MM.1S (cell line): ENCODE data around the gene SPATA12.

ENCODE experiments used
- DNase-seq: peaks from one replicate; pipeline ENCODE4 v3.0.0-alpha.2; 2015
- H2AFZ ChIP-seq: fragments of 300-600 bp; sonication (generic); 2 replicates; pipeline ENCODE4 v1.6.0; 2016; ENCODE audit warnings: antibody characterized with exemption, low read length
- H3F3A ChIP-seq: fragments of 300-600 bp; sonication (generic); 2 replicates; pipeline ENCODE4 v1.6.1; 2016; ENCODE audit warnings: mild to moderate bottlenecking, antibody characterized with exemption, low read length, moderate library complexity, mixed read lengths; ENCODE audit not compliant: insufficient read depth
- H3K27ac ChIP-seq: fragments of 300-600 bp; sonication (generic); 2 replicates; pipeline ENCODE4 v1.5.1; 2016; ENCODE audit warnings: mild to moderate bottlenecking, low read length
- H3K27me3 ChIP-seq: fragments of 300-600 bp; sonication (generic); replicated peaks from 2 replicates; pipeline ENCODE4 v1.6.0; 2016; ENCODE audit warnings: low read length; ENCODE audit not compliant: insufficient read depth
- H3K36me3 ChIP-seq: fragments of 300-600 bp; sonication (generic); replicated peaks from 2 replicates; pipeline ENCODE4 v1.6.1; 2016; ENCODE audit warnings: mild to moderate bottlenecking, low read length, mixed read lengths; ENCODE audit not compliant: insufficient read depth
- H3K4me1 ChIP-seq: fragments of 300-600 bp; sonication (generic); 2 replicates; pipeline ENCODE4 v1.6.1; 2016; ENCODE audit warnings: low read length, mixed read lengths
- H3K4me2 ChIP-seq: fragments of 300-600 bp; sonication (generic); 2 replicates; pipeline ENCODE4 v1.6.0; 2016; ENCODE audit warnings: low read depth, low read length
- H3K4me3 ChIP-seq: fragments of 300-600 bp; sonication (generic); 2 replicates; pipeline ENCODE4 v1.5.1; 2016; ENCODE audit warnings: low read length, mixed read lengths
- H3K79me2 ChIP-seq: fragments of 300-600 bp; sonication (generic); 2 replicates; pipeline ENCODE4 v1.6.1; 2016; ENCODE audit warnings: mixed run types, low read length, mixed read lengths
- H3K9ac ChIP-seq: fragments of 300-600 bp; sonication (generic); 2 replicates; pipeline ENCODE4 v1.6.1; 2016; ENCODE audit warnings: low read length, mixed read lengths
- H3K9me2 ChIP-seq: fragments of 300-600 bp; sonication (generic); replicated peaks from 2 replicates; pipeline ENCODE4 v1.6.1; 2016; ENCODE audit warnings: mild to moderate bottlenecking, low read length, mixed read lengths; ENCODE audit not compliant: insufficient read depth
- H3K9me3 ChIP-seq: fragments of 300-600 bp; sonication (generic); replicated peaks from 2 replicates; pipeline ENCODE4 v1.6.1; 2016; ENCODE audit warnings: mild to moderate bottlenecking, low read length, mixed read lengths; ENCODE audit not compliant: insufficient read depth
- H4K20me1 ChIP-seq: fragments of 300-600 bp; sonication (generic); 2 replicates; pipeline ENCODE4 v1.6.1; 2016; ENCODE audit warnings: mild to moderate bottlenecking, low read length, moderate library complexity, mixed read lengths; ENCODE audit not compliant: insufficient read depth
- CTCF ChIP-seq: fragments of 300-600 bp; sonication (generic); IDR thresholded peaks from 2 replicates; pipeline ENCODE4 v1.5.1; 2016; ENCODE audit warnings: antibody characterized with exemption, low read length, mixed read lengths
- EZH2 ChIP-seq: fragments of 300-600 bp; sonication (generic); optimal IDR thresholded peaks from 2 replicates; pipeline ENCODE3; 2017; ENCODE audit warnings: low read depth, mild to moderate bottlenecking, antibody characterized with exemption, low read length, mixed read lengths
- EZH2phosphoT487 ChIP-seq: fragments of 300-600 bp; sonication (generic); IDR thresholded peaks from 2 replicates; pipeline ENCODE4 v1.6.1; 2018; ENCODE audit warnings: antibody characterized with exemption, low read length

The SPATA12 gene

GRCh38 chr3:57057351-57057750, 3.1 kb upstream of the SPATA12 start:
- Histone ChIP-seq H3K36me3 (no peaks in the 10 kb centered on the region), H3K9me3 (no peaks in the 10 kb centered on the region), H3K4me2 (no peak overlapping the region), H4K20me1 (no peaks in the 10 kb centered on the region), H3F3A (no peaks in the 10 kb centered on the region), H2AFZ (no peak overlapping the region), H3K9ac (no peak overlapping the region), H3K79me2 (no peaks in the 10 kb centered on the region), H3K4me1 (no peaks in the 10 kb centered on the region), H3K4me3 (no peak overlapping the region), H3K27ac (no peak overlapping the region), H3K27me3 (no peaks in the 10 kb centered on the region), H3K9me2 (no peaks in the 10 kb centered on the region)
- DNase-seq = no peak
- TF ChIP-seq EZH2 (no peak), CTCF (no peak), EZH2phosphoT487 (no peak)

- no peaks in the 10 kb centered on the region for H3K27me3 ChIP-seq
- H2AFZ ChIP-seq = no peak overlapping the region
- no peaks in the 10 kb centered on the region for H3K9me2 ChIP-seq
- no peaks in the 10 kb centered on the region for H3K9me3 ChIP-seq
- no peaks in the 10 kb centered on the region for H3K79me2 ChIP-seq
- no peak for DNase-seq
- H3K4me1 ChIP-seq = no peaks in the 10 kb centered on the region
- H3K4me3 ChIP-seq = no peak overlapping the region
- no peak overlapping the region for H3K9ac ChIP-seq
- H4K20me1 ChIP-seq = no peaks in the 10 kb centered on the region
- TF ChIP-seq CTCF (no peak), EZH2phosphoT487 (no peak), EZH2 (no peak)
- no peak overlapping the region for H3K27ac ChIP-seq
- no peak overlapping the region for H3K4me2 ChIP-seq
- H3K36me3 ChIP-seq = no peaks in the 10 kb centered on the region
- no peaks in the 10 kb centered on the region for H3F3A ChIP-seq
Measured at GRCh38 chr3:57059411-57059810, 1.1 kb upstream of the SPATA12 start.

- Histone ChIP-seq H3K27me3 (no peaks in the 10 kb centered on the region), H4K20me1 (no peaks in the 10 kb centered on the region), H3K4me1 (no peaks in the 10 kb centered on the region), H3F3A (no peaks in the 10 kb centered on the region), H3K9me2 (no peaks in the 10 kb centered on the region), H3K27ac (no peak overlapping the region), H2AFZ (no peak overlapping the region), H3K4me3 (no peak overlapping the region), H3K9me3 (no peaks in the 10 kb centered on the region), H3K9ac (no peak overlapping the region), H3K79me2 (no peaks in the 10 kb centered on the region), H3K4me2 (no peak overlapping the region), H3K36me3 (no peaks in the 10 kb centered on the region)
- DNase-seq = no peak
- TF ChIP-seq EZH2phosphoT487 = no peak
- TF ChIP-seq CTCF = no peak
- no peak for TF ChIP-seq EZH2
Measured at GRCh38 chr3:57061556-57061955, 1.1 kb downstream of the SPATA12 start.
